WTC11 (cell line): ENCODE results near the gene FYN.

ENCODE experiments used
- E2F4 ChIP-seq: sonication (generic); formaldehyde crosslinking; IDR thresholded peaks from 2 replicates; pipeline ENCODE4 v1.8.1; 2022; ENCODE audit warnings: low read depth, mild to moderate bottlenecking, moderate library complexity, missing genetic modification reagents, borderline replicate concordance
- ZNF512 ChIP-seq: sonication (generic); formaldehyde crosslinking; IDR thresholded peaks from 2 replicates; pipeline ENCODE4 v1.8.1; 2022; ENCODE audit warnings: missing genetic modification reagents, borderline replicate concordance
- TF ChIP-seq, protein P1 (sequence below): fragments of 250-450 bp; sonication (Bioruptor Pico); IDR thresholded peaks from 2 replicates; pipeline ENCODE4 v1.8.0; 2021; ENCODE audit warnings: mild to moderate bottlenecking
- TF ChIP-seq, protein P2 (sequence below): fragments of 200-600 bp; IDR thresholded peaks from 2 replicates; pipeline ENCODE4 v1.8.0; 2022; ENCODE audit warnings: antibody characterized with exemption

- TF ChIP-seq ZNF512, result no peak
- TF ChIP-seq E2F4, result no peak
- TF ChIP-seq, protein P1, sequence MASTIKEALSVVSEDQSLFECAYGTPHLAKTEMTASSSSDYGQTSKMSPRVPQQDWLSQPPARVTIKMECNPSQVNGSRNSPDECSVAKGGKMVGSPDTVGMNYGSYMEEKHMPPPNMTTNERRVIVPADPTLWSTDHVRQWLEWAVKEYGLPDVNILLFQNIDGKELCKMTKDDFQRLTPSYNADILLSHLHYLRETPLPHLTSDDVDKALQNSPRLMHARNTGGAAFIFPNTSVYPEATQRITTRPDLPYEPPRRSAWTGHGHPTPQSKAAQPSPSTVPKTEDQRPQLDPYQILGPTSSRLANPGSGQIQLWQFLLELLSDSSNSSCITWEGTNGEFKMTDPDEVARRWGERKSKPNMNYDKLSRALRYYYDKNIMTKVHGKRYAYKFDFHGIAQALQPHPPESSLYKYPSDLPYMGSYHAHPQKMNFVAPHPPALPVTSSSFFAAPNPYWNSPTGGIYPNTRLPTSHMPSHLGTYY, result no peak
- TF ChIP-seq, protein P2, sequence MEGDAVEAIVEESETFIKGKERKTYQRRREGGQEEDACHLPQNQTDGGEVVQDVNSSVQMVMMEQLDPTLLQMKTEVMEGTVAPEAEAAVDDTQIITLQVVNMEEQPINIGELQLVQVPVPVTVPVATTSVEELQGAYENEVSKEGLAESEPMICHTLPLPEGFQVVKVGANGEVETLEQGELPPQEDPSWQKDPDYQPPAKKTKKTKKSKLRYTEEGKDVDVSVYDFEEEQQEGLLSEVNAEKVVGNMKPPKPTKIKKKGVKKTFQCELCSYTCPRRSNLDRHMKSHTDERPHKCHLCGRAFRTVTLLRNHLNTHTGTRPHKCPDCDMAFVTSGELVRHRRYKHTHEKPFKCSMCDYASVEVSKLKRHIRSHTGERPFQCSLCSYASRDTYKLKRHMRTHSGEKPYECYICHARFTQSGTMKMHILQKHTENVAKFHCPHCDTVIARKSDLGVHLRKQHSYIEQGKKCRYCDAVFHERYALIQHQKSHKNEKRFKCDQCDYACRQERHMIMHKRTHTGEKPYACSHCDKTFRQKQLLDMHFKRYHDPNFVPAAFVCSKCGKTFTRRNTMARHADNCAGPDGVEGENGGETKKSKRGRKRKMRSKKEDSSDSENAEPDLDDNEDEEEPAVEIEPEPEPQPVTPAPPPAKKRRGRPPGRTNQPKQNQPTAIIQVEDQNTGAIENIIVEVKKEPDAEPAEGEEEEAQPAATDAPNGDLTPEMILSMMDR, result no peak
Observed at GRCh38 chr6:111692327-111693164, 180.7 kb downstream of the FYN start.
